Stimulated activated naive CD8-positive, alpha-beta T cell treated with anti-CD3 and anti-CD28 coated beads, Interleukin-15, Interleukin-2, amounts not matched to agents 100 ng/mL and 50 ng/mL, for 24 hours (primary cell): Measurements from ENCODE around the gene BTG2.

Experiments used
- H3K27ac Mint-ChIP-seq: one replicate; pipeline ENCODE4 v1.8.0; 2021; ENCODE audit warnings: mild to moderate bottlenecking, mixed read lengths
- H3K27me3 Mint-ChIP-seq: one replicate; pipeline ENCODE4 v1.8.0; 2021; ENCODE audit warnings: mixed read lengths
- H3K36me3 Mint-ChIP-seq: one replicate; pipeline ENCODE4 v1.8.0; 2021; ENCODE audit warnings: low read depth, mixed read lengths
- H3K4me1 Mint-ChIP-seq: one replicate; pipeline ENCODE4 v1.8.0; 2021; ENCODE audit warnings: low read depth, mixed read lengths
- H3K4me3 Mint-ChIP-seq: one replicate; pipeline ENCODE4 v1.8.0; 2021; ENCODE audit warnings: mild to moderate bottlenecking, mixed read lengths
- H3K9me3 Mint-ChIP-seq: one replicate; pipeline ENCODE4 v1.8.0; 2021; ENCODE audit warnings: mixed read lengths

BTG2 gene

GRCh38 chr1:203327684-203328457 lies 22.6 kb downstream of the BTG2 start:
- no peaks in the 10 kb centered on the region for H3K36me3 Mint-ChIP-seq
- no peaks in the 10 kb centered on the region for H3K9me3 Mint-ChIP-seq
- H3K4me3 Mint-ChIP-seq = peak overlapping the region; percentile 84
- peaks cover 64% of the 10 kb centered on the region for H3K4me1 Mint-ChIP-seq
- no peaks in the 10 kb centered on the region for H3K27me3 Mint-ChIP-seq
- peak overlapping the region; percentile 93 for H3K27ac Mint-ChIP-seq

GRCh38 chr1:203328714-203329122 lies 23.4 kb downstream of the BTG2 start:
- Mint-ChIP-seq H3K4me3 (peak overlapping the region; percentile 14), H3K27ac (no peak overlapping the region)

GRCh38 chr1:203331224-203331623 lies 25.9 kb downstream of the BTG2 start:
- H3K4me3 Mint-ChIP-seq = no peak overlapping the region
- no peaks in the 10 kb centered on the region for H3K9me3 Mint-ChIP-seq
- H3K27ac Mint-ChIP-seq = no peak overlapping the region
- no peaks in the 10 kb centered on the region for H3K36me3 Mint-ChIP-seq
- H3K4me1 Mint-ChIP-seq = peaks cover 38% of the 10 kb centered on the region
- no peaks in the 10 kb centered on the region for H3K27me3 Mint-ChIP-seq

More at GRCh38 chr1:203328714-203329122, 23.4 kb downstream of the BTG2 start:
- Mint-ChIP-seq H3K4me1 (peaks cover 56% of the 10 kb centered on the region), H3K36me3 (no peaks in the 10 kb centered on the region), H3K9me3 (no peaks in the 10 kb centered on the region), H3K27me3 (no peaks in the 10 kb centered on the region)

- Mint-ChIP-seq H3K4me1 (peaks cover 24% of the 10 kb centered on the region), H3K36me3 (no peaks in the 10 kb centered on the region), H3K9me3 (no peaks in the 10 kb centered on the region), H3K27ac (no peak overlapping the region), H3K27me3 (peaks cover 6% of the 10 kb centered on the region), H3K4me3 (no peak overlapping the region)
Measured at GRCh38 chr1:203335503-203335902, 30.2 kb downstream of the BTG2 start.

- Mint-ChIP-seq H3K27me3 (peaks cover 12% of the 10 kb centered on the region), H3K27ac (no peak overlapping the region), H3K4me1 (peaks cover 20% of the 10 kb centered on the region), H3K4me3 (no peak overlapping the region), H3K36me3 (no peaks in the 10 kb centered on the region), H3K9me3 (no peaks in the 10 kb centered on the region)
Measured at GRCh38 chr1:203336097-203336496, 30.8 kb downstream of the BTG2 start.

- peaks cover 26% of the 10 kb centered on the region for H3K27me3 Mint-ChIP-seq
- no peaks in the 10 kb centered on the region for H3K9me3 Mint-ChIP-seq
- H3K4me3 Mint-ChIP-seq = no peak overlapping the region
- H3K4me1 Mint-ChIP-seq = peaks cover 23% of the 10 kb centered on the region
- no peaks in the 10 kb centered on the region for H3K36me3 Mint-ChIP-seq
- no peak overlapping the region for H3K27ac Mint-ChIP-seq
Measured at GRCh38 chr1:203338335-203339036, 33.2 kb downstream of the BTG2 start.

- Mint-ChIP-seq H3K27me3 (peaks cover 26% of the 10 kb centered on the region), H3K4me1 (peaks cover 23% of the 10 kb centered on the region), H3K9me3 (no peaks in the 10 kb centered on the region), H3K27ac (peak overlapping the region; percentile 33), H3K36me3 (no peaks in the 10 kb centered on the region), H3K4me3 (no peak overlapping the region)
Measured at GRCh38 chr1:203340112-203340790, 34.9 kb downstream of the BTG2 start.

GRCh38 chr1:203342192-203342940 lies 37.0 kb downstream of the BTG2 start:
- peaks cover 11% of the 10 kb centered on the region for H3K4me1 Mint-ChIP-seq
- H3K36me3 Mint-ChIP-seq = no peaks in the 10 kb centered on the region
- H3K4me3 Mint-ChIP-seq = peak overlapping the region; percentile 42
- peaks cover 26% of the 10 kb centered on the region for H3K27me3 Mint-ChIP-seq
- no peak overlapping the region for H3K27ac Mint-ChIP-seq
- no peaks in the 10 kb centered on the region for H3K9me3 Mint-ChIP-seq

GRCh38 chr1:203343956-203344754 lies 38.8 kb downstream of the BTG2 start:
- Mint-ChIP-seq H3K27me3 (peaks cover 29% of the 10 kb centered on the region), H3K36me3 (no peaks in the 10 kb centered on the region), H3K4me1 (peaks cover 5% of the 10 kb centered on the region), H3K27ac (no peak overlapping the region), H3K4me3 (no peak overlapping the region), H3K9me3 (no peaks in the 10 kb centered on the region)

GRCh38 chr1:203346060-203346768 lies 40.9 kb downstream of the BTG2 start:
- Mint-ChIP-seq H3K4me3 (no peak overlapping the region), H3K36me3 (no peaks in the 10 kb centered on the region), H3K27me3 (peaks cover 16% of the 10 kb centered on the region), H3K4me1 (peaks cover 18% of the 10 kb centered on the region), H3K27ac (no peak overlapping the region), H3K9me3 (no peaks in the 10 kb centered on the region)

- Mint-ChIP-seq H3K27ac (no peak overlapping the region), H3K4me1 (peaks cover 15% of the 10 kb centered on the region), H3K27me3 (peaks cover 15% of the 10 kb centered on the region)
Measured at GRCh38 chr1:203346769-203347102, 41.4 kb downstream of the BTG2 start.

GRCh38 chr1:203349166-203349565 lies 43.8 kb downstream of the BTG2 start:
- Mint-ChIP-seq H3K27me3 (peaks cover 11% of the 10 kb centered on the region), H3K4me3 (no peak overlapping the region), H3K36me3 (no peaks in the 10 kb centered on the region), H3K27ac (no peak overlapping the region), H3K9me3 (no peaks in the 10 kb centered on the region), H3K4me1 (peaks cover 13% of the 10 kb centered on the region)

More at GRCh38 chr1:203346769-203347102, 41.4 kb downstream of the BTG2 start:
- H3K4me3 Mint-ChIP-seq = no peak overlapping the region
- no peaks in the 10 kb centered on the region for H3K9me3 Mint-ChIP-seq
- no peaks in the 10 kb centered on the region for H3K36me3 Mint-ChIP-seq

- H3K36me3 Mint-ChIP-seq = no peaks in the 10 kb centered on the region
- H3K27ac Mint-ChIP-seq = no peak overlapping the region
- H3K27me3 Mint-ChIP-seq = peaks cover 11% of the 10 kb centered on the region
- no peaks in the 10 kb centered on the region for H3K9me3 Mint-ChIP-seq
- peaks cover 13% of the 10 kb centered on the region for H3K4me1 Mint-ChIP-seq
- peak overlapping the region; percentile 22 for H3K4me3 Mint-ChIP-seq
Measured at GRCh38 chr1:203349773-203350524, 44.6 kb downstream of the BTG2 start.
